Large intestine (tissue), 3 donors: ENCODE data around the gene NIPBL. TPM values are rescaled to one million over a fixed set of nuclear protein-coding genes. Genes with fewer than 3 reads are reported as not detected.
"Not testable (repeated sequence)": the region's sequence is repeated elsewhere in the genome, so short reads cannot be mapped to it uniquely, and the experiment has no call there.

Experiments
- DNase-seq, 2 donors: peaks; one replicate each; pipeline versions ENCODE4 v3.0.0 to v3.0.0-alpha.2; 2013
- H3K27ac ChIP-seq: one replicate; pipeline ENCODE4 v1.5.1; 2013; ENCODE audit warnings: low read length
- H3K27me3 ChIP-seq: 2 replicates; pipeline ENCODE4 v1.6.1; 2013; ENCODE audit warnings: low read length; ENCODE audit not compliant: control insufficient read depth, insufficient read depth
- H3K36me3 ChIP-seq: 2 replicates; pipeline ENCODE4 v1.6.1; 2013; ENCODE audit warnings: low read length; ENCODE audit not compliant: control insufficient read depth, insufficient read depth
- H3K4me1 ChIP-seq: one replicate; pipeline ENCODE4 v1.6.1; 2013; ENCODE audit warnings: low read length; ENCODE audit not compliant: control insufficient read depth, insufficient read depth
- H3K4me3 ChIP-seq: one replicate; pipeline ENCODE4 v1.5.1; 2013; ENCODE audit warnings: low read length
- H3K9me3 ChIP-seq: one replicate; pipeline ENCODE4 v1.6.1; 2013; ENCODE audit warnings: mild to moderate bottlenecking, low read depth, low read length, moderate library complexity; ENCODE audit not compliant: control insufficient read depth
- WGBS: methylation state at CpG from one replicate; pipeline ENCODE4 v1.1.5; 2013; ENCODE audit warnings: low lambda C conversion rate; ENCODE audit not compliant: insufficient coverage; 5-methylcytosine and 5-hydroxymethylcytosine counted together
- polyA plus RNA-seq: library from polyadenylated mRNA; unstranded; fragments of 120-200 nt; gene quantifications from one replicate; pipeline ENCODE4 v1.2.1, GENCODE V29; 2013

Gene NIPBL
- polyA plus RNA-seq, 1 donor: 34.1 TPM

DNA sequence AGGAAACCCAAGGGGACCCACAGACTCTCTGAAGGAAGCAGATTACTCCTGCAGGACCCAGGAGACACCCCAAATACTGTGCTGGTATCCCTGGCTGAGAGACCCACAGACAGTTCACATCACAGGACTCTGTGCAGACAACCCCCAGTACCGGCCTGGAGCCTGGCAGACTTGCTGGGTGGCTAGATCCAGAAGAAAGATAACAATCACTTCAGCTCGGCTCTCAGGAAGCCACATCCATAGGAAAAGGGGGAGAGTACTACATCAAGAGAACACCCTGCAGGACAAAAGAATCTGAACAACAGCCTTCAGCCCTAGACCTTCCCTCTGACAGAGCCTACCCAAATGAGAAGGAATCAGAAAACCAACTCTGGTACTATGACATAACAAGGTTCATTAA lies 206.4 kb downstream of the NIPBL start:
- H3K27ac ChIP-seq, DNase-seq, H3K27me3 ChIP-seq, H3K9me3 ChIP-seq, H3K4me3 ChIP-seq, H3K4me1 ChIP-seq, H3K36me3 ChIP-seq: not testable (repeated sequence)
- no CpG with 5 or more reads among the region's 2 CpGs for WGBS

DNA sequence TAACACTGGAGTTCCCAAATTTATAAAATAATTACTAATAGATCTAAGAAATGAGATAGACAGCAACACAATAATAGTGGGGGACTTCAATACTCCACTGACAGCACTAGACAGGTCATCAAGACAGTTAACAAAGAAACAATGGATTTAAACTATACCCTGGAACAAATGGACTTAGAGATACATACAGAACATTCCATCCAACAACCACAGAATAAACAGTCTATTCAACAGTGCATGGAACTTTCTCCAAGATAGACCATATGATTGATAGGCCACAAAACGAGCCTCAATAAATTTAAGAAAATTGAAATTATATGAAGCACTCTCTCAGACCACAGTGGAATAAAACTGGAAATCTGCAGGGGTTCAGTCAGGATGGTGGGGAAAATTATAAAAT lies 209.5 kb downstream of the NIPBL start:
- peaks cover 30% of the 10 kb centered on the region for H3K4me1 ChIP-seq
- H3K27me3 ChIP-seq, H3K36me3 ChIP-seq, H3K27ac ChIP-seq, DNase-seq, H3K4me3 ChIP-seq, H3K9me3 ChIP-seq: not testable (repeated sequence)
- WGBS: no CpG with 5 or more reads among the region's 1 CpG

DNA sequence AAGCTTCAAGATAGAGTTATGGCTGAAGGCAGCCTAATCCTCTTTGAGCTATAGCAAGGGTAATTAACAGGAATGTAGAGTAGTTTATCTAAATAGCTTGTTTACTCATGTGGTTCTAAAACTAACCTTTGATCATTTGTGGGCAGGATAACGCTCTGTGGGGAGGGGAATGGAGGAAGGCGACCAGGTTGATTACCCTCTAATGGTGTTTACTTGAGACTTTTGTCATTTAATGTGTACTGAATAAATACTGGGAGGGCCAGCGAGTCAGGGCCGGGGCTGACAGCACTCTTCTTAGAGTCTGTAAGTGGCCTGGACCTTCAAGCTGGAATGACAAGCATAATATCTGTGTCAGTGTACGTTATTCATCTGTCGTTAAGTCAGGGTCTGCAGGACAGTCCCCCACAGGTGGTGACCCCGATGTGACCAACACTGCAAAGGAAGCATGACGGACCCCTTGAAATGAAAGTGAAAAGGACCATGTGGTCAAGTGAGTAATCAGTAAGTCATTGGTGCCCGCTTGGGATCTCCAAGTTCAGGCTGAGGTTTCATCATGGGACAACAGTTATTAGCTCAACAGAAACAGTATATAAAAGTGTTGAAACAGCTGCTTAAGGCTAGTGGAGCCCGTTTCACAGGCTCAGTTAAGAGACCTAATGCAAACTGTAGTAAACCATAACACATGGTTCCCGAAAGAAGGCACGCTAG lies 210.1 kb downstream of the NIPBL start:
- H3K4me3 ChIP-seq: no peak overlapping the region
- peak in 1 of 2 donors; percentile 56 for DNase-seq
- peaks cover 30% of the 10 kb centered on the region for H3K4me1 ChIP-seq
- H3K36me3 ChIP-seq: peaks cover 5% of the 10 kb centered on the region
- peaks cover 7% of the 10 kb centered on the region for H3K9me3 ChIP-seq
- peak overlapping the region; percentile 21 for H3K27ac ChIP-seq
- no peaks in the 10 kb centered on the region for H3K27me3 ChIP-seq
- WGBS: no CpG with 5 or more reads among the region's 12 CpGs

DNA sequence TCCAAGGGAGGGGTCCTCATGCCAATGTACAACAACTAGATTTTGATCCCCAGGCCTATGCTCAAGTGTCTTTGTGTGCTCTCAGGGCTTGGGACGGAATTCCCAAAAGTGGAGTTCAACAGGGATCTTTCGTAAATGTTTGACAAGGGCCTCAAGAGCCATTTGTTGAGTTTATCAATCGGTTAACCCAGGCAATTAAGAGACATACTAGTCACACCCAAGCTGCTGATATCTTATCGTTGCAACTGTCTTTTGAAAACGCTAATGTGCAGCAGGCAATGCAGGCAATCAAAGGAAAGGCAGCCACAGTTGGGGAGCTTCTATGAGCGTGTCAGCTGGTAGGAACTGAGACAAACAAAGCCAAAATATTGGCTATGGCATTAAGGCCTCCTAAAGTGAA lies 211.4 kb downstream of the NIPBL start:
- peaks cover 36% of the 10 kb centered on the region for H3K4me1 ChIP-seq
- H3K9me3 ChIP-seq: peaks cover 7% of the 10 kb centered on the region
- H3K36me3 ChIP-seq: peaks cover 5% of the 10 kb centered on the region
- H3K27me3 ChIP-seq: no peaks in the 10 kb centered on the region
- DNase-seq: peak in 1 of 2 donors; percentile 66
- no peak overlapping the region for H3K4me3 ChIP-seq
- WGBS: 18% methylated on average over 3 of the region's 6 CpGs
- peak overlapping the region; percentile 24 for H3K27ac ChIP-seq

DNA sequence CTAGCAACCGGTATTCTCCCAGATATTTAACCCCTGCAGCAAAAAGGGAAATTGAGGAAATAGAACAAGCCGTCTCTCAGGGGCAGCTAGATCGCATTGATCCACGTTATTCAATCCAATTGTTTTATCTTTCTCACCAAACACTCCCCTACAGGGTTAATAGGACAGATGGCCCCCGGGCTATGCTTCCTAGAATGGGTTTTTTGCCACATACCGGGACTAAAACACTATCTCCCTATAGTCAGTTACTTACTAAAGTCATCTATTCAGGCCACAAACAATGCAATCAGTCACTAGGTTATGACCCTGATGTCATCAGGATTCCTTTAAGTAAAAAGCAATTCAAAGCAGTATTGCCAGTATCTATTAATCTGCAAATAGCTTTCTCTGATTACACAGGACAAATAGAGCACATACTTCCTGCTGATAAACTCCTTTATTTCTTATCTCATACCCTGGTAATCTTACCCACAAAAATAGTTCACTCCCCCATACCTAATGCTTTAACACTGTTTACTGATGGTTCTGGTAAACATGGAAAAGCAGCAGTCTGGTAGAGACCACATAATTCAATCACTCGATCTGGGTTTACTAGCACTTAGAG lies 213.7 kb downstream of the NIPBL start:
- 11% methylated on average over 5 of the region's 7 CpGs for WGBS
- Histone ChIP-seq H3K36me3 (peaks cover 4% of the 10 kb centered on the region), H3K4me1 (peaks cover 38% of the 10 kb centered on the region), H3K4me3 (no peak overlapping the region), H3K27ac (peak overlapping the region; percentile 47), H3K9me3 (peaks cover 11% of the 10 kb centered on the region), H3K27me3 (no peaks in the 10 kb centered on the region)
- peak in 1 of 2 donors; percentile 14 for DNase-seq

DNA sequence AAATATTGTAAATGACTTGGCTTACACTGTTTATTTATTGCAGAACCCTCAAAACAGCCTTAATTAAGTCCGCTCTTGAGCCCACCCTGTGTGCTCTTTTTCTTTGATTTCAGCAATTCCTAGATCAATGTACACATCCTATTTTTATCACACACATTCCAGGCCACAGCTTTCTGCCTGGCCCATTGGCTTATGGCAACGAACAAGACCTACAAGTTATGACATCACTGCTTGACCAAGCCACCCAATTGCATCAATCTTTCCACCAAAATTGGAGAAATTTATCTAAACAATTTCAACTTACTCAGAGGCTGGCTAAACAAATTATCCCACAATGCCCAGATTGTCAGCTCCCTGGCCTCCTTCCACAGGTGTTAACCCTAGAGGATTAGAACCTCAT lies 214.2 kb downstream of the NIPBL start:
- no peak for DNase-seq
- Histone ChIP-seq H3K4me1 (peaks cover 38% of the 10 kb centered on the region), H3K36me3 (no peaks in the 10 kb centered on the region), H3K9me3 (peaks cover 7% of the 10 kb centered on the region), H3K27me3 (no peaks in the 10 kb centered on the region), H3K4me3 (no peak overlapping the region), H3K27ac (peak overlapping the region; percentile 12)
- WGBS: no CpG with 5 or more reads among the region's 2 CpGs

DNA sequence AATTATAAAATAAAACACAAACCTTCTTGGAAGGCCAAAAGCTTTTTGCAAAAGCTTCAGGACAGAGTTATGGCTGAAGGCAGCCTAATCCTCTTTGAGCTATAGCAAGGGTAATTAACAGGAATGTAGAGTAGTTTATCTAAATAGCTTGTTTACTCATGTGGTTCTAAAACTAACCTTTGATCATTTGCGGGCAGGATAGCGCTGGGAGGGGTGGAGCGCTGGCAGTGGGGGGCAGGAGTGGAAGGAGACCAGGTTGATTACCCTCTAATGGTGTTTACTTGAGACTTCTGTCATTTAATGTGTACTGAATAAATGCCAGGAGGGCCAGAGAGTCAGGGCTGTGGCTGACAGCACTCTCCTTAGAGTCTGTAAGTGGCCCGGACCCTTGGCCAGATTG lies 217.2 kb downstream of the NIPBL start:
- not testable (repeated sequence) for H3K27me3 ChIP-seq, H3K4me3 ChIP-seq, H3K36me3 ChIP-seq, H3K27ac ChIP-seq
- peak in 1 of 2 donors; percentile 24 for DNase-seq
- peaks cover 27% of the 10 kb centered on the region for H3K4me1 ChIP-seq
- H3K9me3 ChIP-seq: peaks cover 12% of the 10 kb centered on the region
- WGBS: no CpG with 5 or more reads among the region's 4 CpGs

DNA sequence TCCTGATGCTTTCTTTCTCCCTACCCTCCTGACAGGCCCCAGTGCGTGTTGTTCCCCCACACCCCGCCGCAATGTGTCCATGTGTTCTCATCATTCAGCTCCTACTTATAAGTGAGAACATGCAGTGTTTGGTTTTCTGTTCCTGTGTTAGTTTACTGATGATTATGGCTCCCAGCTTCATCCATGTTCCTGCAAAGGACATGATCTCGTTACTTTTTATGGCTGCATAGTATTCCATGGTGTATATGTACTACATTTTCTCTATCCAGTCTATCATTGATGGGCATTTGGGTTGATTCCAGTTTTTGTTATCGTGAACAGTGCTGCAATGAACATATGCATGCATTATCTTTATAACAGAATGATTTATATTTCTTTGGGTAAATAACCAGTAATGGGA lies 222.7 kb downstream of the NIPBL start:
- not testable (repeated sequence) for H3K27ac ChIP-seq, H3K27me3 ChIP-seq, H3K36me3 ChIP-seq, H3K4me3 ChIP-seq, H3K4me1 ChIP-seq, DNase-seq
- 100% methylated on average over 5 of the region's 5 CpGs for WGBS
- peaks cover 33% of the 10 kb centered on the region for H3K9me3 ChIP-seq

DNA sequence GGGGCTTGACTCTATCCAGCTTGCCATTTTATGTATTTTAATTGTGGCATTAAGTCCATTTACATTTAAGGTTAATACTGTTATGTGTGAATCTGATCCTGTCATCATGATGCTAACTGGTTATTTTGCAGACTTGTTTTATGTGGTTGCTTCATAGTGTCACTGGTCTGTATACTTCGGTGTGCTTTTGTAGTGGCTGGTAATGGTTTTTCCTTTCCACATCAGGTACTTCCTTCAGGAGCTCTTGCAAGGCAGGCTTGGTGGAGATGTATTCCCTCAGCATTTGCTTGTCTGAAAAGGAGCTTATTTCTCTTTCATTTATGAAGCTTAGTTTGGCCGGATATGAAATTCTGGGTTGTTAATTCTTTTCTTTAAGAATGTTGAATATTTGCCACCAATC lies 226.7 kb downstream of the NIPBL start:
- no peaks in the 10 kb centered on the region for H3K4me1 ChIP-seq
- no peaks in the 10 kb centered on the region for H3K27me3 ChIP-seq
- DNase-seq: no peak
- peaks cover 26% of the 10 kb centered on the region for H3K36me3 ChIP-seq
- WGBS: 100% methylated on average over 2 of the region's 2 CpGs
- H3K27ac ChIP-seq: no peak overlapping the region
- H3K9me3 ChIP-seq: peaks cover 25% of the 10 kb centered on the region
- H3K4me3 ChIP-seq: no peak overlapping the region

DNA sequence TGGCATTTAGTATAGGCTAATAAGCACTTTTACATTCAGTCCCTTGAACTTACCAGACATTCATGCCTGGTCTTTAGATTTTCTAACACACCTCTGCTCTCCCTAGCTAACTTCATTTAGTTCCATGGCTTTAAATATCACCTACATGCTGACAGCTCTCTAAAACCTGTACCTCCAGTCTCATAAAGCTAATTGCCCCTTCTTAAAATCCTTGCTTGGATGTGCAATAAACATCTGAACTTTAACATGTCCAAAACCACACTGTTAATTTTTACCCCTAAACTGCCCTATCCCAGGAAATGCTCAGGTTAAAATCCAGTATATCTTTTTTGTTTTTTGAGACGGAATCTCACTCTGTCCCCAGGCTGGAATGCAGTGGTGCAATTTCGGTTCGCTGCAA lies 232.8 kb downstream of the NIPBL start:
- peak overlapping the region; percentile 64 for H3K27ac ChIP-seq
- DNase-seq: no peak
- H3K4me1 ChIP-seq: peaks cover 25% of the 10 kb centered on the region
- peaks cover 31% of the 10 kb centered on the region for H3K36me3 ChIP-seq
- H3K27me3 ChIP-seq: no peaks in the 10 kb centered on the region
- no peaks in the 10 kb centered on the region for H3K9me3 ChIP-seq
- no CpG with 5 or more reads among the region's 3 CpGs for WGBS
- H3K4me3 ChIP-seq: no peak overlapping the region

DNA sequence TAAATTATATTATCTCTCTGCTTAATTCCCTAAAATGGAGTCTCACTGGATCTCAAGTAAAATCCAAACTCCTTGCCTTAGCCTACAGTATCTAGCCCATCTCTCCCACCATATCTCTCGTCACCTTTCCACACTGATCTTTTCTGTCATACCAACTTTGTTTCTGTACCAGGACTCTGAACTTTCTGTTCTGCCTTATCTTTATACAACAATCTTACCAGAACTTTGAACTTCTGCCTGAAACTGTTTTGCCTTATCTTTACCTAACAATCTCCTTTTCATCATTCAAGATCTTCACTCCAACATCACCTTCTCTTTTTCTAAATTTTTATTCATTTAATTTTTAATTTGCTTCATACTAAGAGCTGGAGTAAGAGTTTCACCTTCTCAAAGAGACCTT lies 233.6 kb downstream of the NIPBL start:
- 14% methylated on average over 1 of the region's 1 CpG for WGBS
- peak in 1 of 2 donors; percentile 49 for DNase-seq
- Histone ChIP-seq H3K36me3 (peaks cover 31% of the 10 kb centered on the region), H3K27me3 (no peaks in the 10 kb centered on the region), H3K4me3 (no peak overlapping the region), H3K4me1 (peaks cover 25% of the 10 kb centered on the region), H3K27ac (peak overlapping the region; percentile 64), H3K9me3 (no peaks in the 10 kb centered on the region)
